Measurements from ENCODE around the gene MEIOB. TPM values are rescaled to one million over a fixed set of nuclear protein-coding genes. Genes with fewer than 3 reads are reported as not detected.
"Not testable (repeated sequence)": the region's sequence is repeated elsewhere in the genome, so short reads cannot be mapped to it uniquely, and the experiment has no call there.

MEIOB gene
- total RNA-seq, 2 experiments from 2014 or later, result not detected

GRCh38 chr16:1899641-1900451 is 27.9 kb upstream of the MEIOB start:
- POLR2A ChIA-PET, result no interaction called here
- peaks cover 4% of the 10 kb centered on the region for H3K27me3 Mint-ChIP-seq
- intact Hi-C loops (cut with DNase I, micrococcal nuclease), result no loop called here
- ATAC-seq (ENCODE audit: poor library complexity), result no peak
- no peaks in the 10 kb centered on the region for H3K9me3 Mint-ChIP-seq
- no peak overlapping the region for H3K27ac Mint-ChIP-seq
- no peak for DNase-seq
- TF ChIP-seq CTCF (IDR thresholded peaks at IDR 0.05), result no peak
- peaks cover 2 to 4% of the 10 kb centered on the region in 2 experiments for H3K27me3 ChIP-seq (ENCODE audit: control insufficient read depth in 1 of 2, insufficient read depth in 2 of 2, low read length in 2 of 2)
- no peaks in the 10 kb centered on the region for H3K36me3 Mint-ChIP-seq (ENCODE audit: low read depth)
- no peaks in the 10 kb centered on the region for H3K9me3 ChIP-seq (ENCODE audit: control insufficient read depth in 1 of 2, insufficient read depth in 1 of 2, low read length in 2 of 2)
- H3K4me3 Mint-ChIP-seq, result no peak overlapping the region
- CTCF ChIA-PET, result no interaction called here
- no peaks in the 10 kb centered on the region for H3K36me3 ChIP-seq (ENCODE audit: insufficient read depth, low read length)
- no peak overlapping the region for H3K27ac ChIP-seq (ENCODE audit: low read depth in 1 of 2, low read length in 2 of 2)
- no peak overlapping the region for H3K4me3 ChIP-seq (ENCODE audit: low read length)
- H3K4me1 Mint-ChIP-seq (ENCODE audit: low read depth), result no peaks in the 10 kb centered on the region
- H3K4me1 ChIP-seq (ENCODE audit: insufficient read depth, low read length), result no peaks in the 10 kb centered on the region

- H3K36me3 ChIP-seq (ENCODE audit: insufficient read depth, low read length); H3K36me3 Mint-ChIP-seq (ENCODE audit: low read depth); H3K4me3 Mint-ChIP-seq; H3K27me3 ChIP-seq (ENCODE audit: control insufficient read depth in 1 of 2, insufficient read depth in 2 of 2, low read length in 2 of 2); H3K9me3 ChIP-seq (ENCODE audit: control insufficient read depth in 1 of 2, insufficient read depth in 1 of 2, low read length in 2 of 2); DNase-seq; H3K4me1 ChIP-seq (ENCODE audit: insufficient read depth, low read length); H3K27ac ChIP-seq (ENCODE audit: low read depth in 1 of 2, low read length in 2 of 2); H3K4me1 Mint-ChIP-seq (ENCODE audit: low read depth); POLR2A ChIA-PET; H3K27ac Mint-ChIP-seq; ATAC-seq (ENCODE audit: poor library complexity); CTCF ChIA-PET; intact Hi-C loops (cut with DNase I, micrococcal nuclease); H3K4me3 ChIP-seq (ENCODE audit: low read length); H3K27me3 Mint-ChIP-seq; H3K9me3 Mint-ChIP-seq: not testable (repeated sequence)
These were observed 25.7 kb upstream of the MEIOB start for GRCh38 chr16:1897692-1898091.

DNA sequence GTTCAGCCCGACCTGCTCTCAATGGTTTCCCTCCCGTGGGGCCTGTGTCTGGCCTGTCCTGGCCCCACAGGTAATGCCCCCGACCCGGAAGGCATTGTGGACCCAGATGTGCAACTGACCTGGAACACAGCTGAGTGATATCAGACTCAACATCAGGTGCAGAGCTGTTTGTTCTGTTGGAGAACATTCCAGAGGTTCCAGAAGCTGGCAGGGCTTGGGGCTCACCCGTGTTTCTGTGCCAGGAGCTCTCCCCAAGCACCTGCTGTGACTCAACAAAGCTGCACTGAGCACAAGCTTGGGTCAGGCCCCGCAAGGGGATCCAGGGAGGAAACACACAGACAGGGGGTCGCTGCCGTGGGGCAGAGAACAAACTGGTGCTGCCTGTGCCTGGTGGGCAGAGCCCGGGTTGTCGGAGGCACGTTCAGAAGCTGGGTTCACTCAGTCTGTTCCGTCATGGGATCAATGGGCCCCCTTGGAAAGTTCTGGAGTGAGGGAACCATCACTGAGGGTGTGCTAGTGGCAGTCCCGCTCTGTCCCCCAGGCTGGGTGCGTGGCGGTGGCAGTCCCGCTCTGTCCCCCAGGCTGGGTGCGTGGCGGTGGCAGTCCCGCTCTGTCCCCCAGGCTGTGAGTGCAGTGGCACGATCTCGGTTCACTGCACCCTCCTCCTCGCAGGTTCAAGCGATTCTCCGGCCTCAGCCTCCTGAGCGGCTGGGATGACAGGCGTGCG is 24.1 kb upstream of the MEIOB start:
- Mint-ChIP-seq H3K27ac (no peak overlapping the region), H3K4me3 (no peak overlapping the region), H3K4me1 (ENCODE audit: low read depth) (no peaks in the 10 kb centered on the region), H3K36me3 (ENCODE audit: low read depth) (no peaks in the 10 kb centered on the region), H3K27me3 (peaks cover 8% of the 10 kb centered on the region), H3K9me3 (no peaks in the 10 kb centered on the region)
- DNase-seq (no peak), ATAC-seq (ENCODE audit: poor library complexity) (no peak)
- Histone ChIP-seq H3K36me3 (ENCODE audit: insufficient read depth, low read length) (no peaks in the 10 kb centered on the region), H3K27me3 (ENCODE audit: control insufficient read depth in 1 of 2, insufficient read depth in 2 of 2, low read length in 2 of 2) (peaks cover 3 to 5% of the 10 kb centered on the region in 2 experiments), H3K4me1 (ENCODE audit: insufficient read depth, low read length) (no peaks in the 10 kb centered on the region), H3K4me3 (ENCODE audit: low read length) (no peak overlapping the region), H3K27ac (ENCODE audit: low read depth in 1 of 2, low read length in 2 of 2) (no peak overlapping the region), H3K9me3 (ENCODE audit: control insufficient read depth in 1 of 2, insufficient read depth in 1 of 2, low read length in 2 of 2) (no peaks in the 10 kb centered on the region)
- POLR2A ChIA-PET, result no interaction called here
- no peak for TF ChIP-seq CTCF (IDR thresholded peaks at IDR 0.05)
- CTCF ChIA-PET, result no interaction called here
- intact Hi-C loops (cut with DNase I, micrococcal nuclease), result no loop called here

All from CD4-positive, alpha-beta T cell (primary cell).